ENCODE results near the gene RFWD3. TPM values are rescaled to one million over a fixed set of nuclear protein-coding genes. Genes with fewer than 3 reads are reported as not detected.

The RFWD3 gene
- total RNA-seq, 1 donor from 2014 or later, result 43.8 TPM

- H3K27me3 Mint-ChIP-seq (ENCODE audit: unreplicated experiment), result peaks cover 7% of the 10 kb centered on the region
- no peak for DNase-seq (ENCODE audit: low spot score)
- no peaks in the 10 kb centered on the region for H3K4me1 Mint-ChIP-seq (ENCODE audit: unreplicated experiment)
- H3K27ac Mint-ChIP-seq (ENCODE audit: unreplicated experiment), result no peak overlapping the region
- no peaks in the 10 kb centered on the region for H3K9me3 Mint-ChIP-seq (ENCODE audit: unreplicated experiment)
- H3K4me3 Mint-ChIP-seq (ENCODE audit: unreplicated experiment), result no peak overlapping the region
- no peaks in the 10 kb centered on the region for H3K36me3 Mint-ChIP-seq (ENCODE audit: low read depth, unreplicated experiment)
- TF ChIP-seq, protein P1, sequence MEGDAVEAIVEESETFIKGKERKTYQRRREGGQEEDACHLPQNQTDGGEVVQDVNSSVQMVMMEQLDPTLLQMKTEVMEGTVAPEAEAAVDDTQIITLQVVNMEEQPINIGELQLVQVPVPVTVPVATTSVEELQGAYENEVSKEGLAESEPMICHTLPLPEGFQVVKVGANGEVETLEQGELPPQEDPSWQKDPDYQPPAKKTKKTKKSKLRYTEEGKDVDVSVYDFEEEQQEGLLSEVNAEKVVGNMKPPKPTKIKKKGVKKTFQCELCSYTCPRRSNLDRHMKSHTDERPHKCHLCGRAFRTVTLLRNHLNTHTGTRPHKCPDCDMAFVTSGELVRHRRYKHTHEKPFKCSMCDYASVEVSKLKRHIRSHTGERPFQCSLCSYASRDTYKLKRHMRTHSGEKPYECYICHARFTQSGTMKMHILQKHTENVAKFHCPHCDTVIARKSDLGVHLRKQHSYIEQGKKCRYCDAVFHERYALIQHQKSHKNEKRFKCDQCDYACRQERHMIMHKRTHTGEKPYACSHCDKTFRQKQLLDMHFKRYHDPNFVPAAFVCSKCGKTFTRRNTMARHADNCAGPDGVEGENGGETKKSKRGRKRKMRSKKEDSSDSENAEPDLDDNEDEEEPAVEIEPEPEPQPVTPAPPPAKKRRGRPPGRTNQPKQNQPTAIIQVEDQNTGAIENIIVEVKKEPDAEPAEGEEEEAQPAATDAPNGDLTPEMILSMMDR (IDR thresholded peaks at IDR 0.05; ENCODE audit: unreplicated experiment), result no peak
Observed at GRCh38 chr16:74578433-74578832, 88.2 kb downstream of the RFWD3 start.

- H3K4me1 Mint-ChIP-seq (ENCODE audit: unreplicated experiment), result no peaks in the 10 kb centered on the region
- H3K27me3 Mint-ChIP-seq (ENCODE audit: unreplicated experiment), result peaks cover 7% of the 10 kb centered on the region
- no peak for DNase-seq (ENCODE audit: low spot score)
- H3K36me3 Mint-ChIP-seq (ENCODE audit: low read depth, unreplicated experiment), result no peaks in the 10 kb centered on the region
- H3K4me3 Mint-ChIP-seq (ENCODE audit: unreplicated experiment), result no peak overlapping the region
- no peak overlapping the region for H3K27ac Mint-ChIP-seq (ENCODE audit: unreplicated experiment)
- TF ChIP-seq, protein P1 (IDR thresholded peaks at IDR 0.05; ENCODE audit: unreplicated experiment), result no peak
- no peaks in the 10 kb centered on the region for H3K9me3 Mint-ChIP-seq (ENCODE audit: unreplicated experiment)
Observed at GRCh38 chr16:74577882-74578366, 88.8 kb downstream of the RFWD3 start.

- H3K4me1 Mint-ChIP-seq (ENCODE audit: unreplicated experiment), result no peaks in the 10 kb centered on the region
- no peak overlapping the region for H3K27ac Mint-ChIP-seq (ENCODE audit: unreplicated experiment)
- DNase-seq (ENCODE audit: low spot score), result no peak
- peaks cover 7% of the 10 kb centered on the region for H3K27me3 Mint-ChIP-seq (ENCODE audit: unreplicated experiment)
- no peak overlapping the region for H3K4me3 Mint-ChIP-seq (ENCODE audit: unreplicated experiment)
- H3K36me3 Mint-ChIP-seq (ENCODE audit: low read depth, unreplicated experiment), result no peaks in the 10 kb centered on the region
- TF ChIP-seq, protein P1 (IDR thresholded peaks at IDR 0.05; ENCODE audit: unreplicated experiment), result no peak
- no peaks in the 10 kb centered on the region for H3K9me3 Mint-ChIP-seq (ENCODE audit: unreplicated experiment)
Observed at GRCh38 chr16:74575807-74576643, 90.7 kb downstream of the RFWD3 start.

DNA sequence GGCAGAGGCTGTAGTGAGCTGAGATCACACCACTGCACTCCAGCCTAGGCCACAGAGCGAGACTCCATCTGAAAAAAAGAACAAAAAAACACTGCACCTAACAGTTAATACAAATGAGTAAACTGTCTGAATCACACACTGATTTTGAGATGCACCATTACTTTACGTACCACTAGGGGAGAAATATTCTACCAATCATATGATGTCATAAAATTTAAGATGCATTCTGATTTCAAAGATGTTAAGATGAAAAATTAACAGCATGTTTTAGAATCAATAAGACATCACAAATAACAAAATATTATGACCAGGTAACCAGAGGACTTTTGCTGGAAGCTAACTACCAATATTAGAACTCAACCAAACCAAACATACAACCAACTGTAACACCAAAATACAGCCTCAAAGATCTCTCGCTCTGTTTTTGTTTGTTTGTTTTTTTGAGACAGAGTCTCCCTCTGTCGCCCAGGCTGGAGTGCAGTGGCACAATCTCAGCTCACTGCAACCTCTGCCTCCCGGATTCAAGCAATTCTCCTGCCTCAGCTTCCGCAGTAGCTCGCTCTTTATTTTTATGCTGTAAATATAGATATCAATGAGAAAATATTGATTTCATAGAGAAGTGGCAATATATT, 91.4 kb downstream of the RFWD3 start:
- no peaks in the 10 kb centered on the region for H3K36me3 Mint-ChIP-seq (ENCODE audit: low read depth, unreplicated experiment)
- peaks cover 7% of the 10 kb centered on the region for H3K27me3 Mint-ChIP-seq (ENCODE audit: unreplicated experiment)
- H3K9me3 Mint-ChIP-seq (ENCODE audit: unreplicated experiment), result no peaks in the 10 kb centered on the region
- H3K4me3 Mint-ChIP-seq (ENCODE audit: unreplicated experiment), result no peak overlapping the region
- no peak for DNase-seq (ENCODE audit: low spot score)
- no peak overlapping the region for H3K27ac Mint-ChIP-seq (ENCODE audit: unreplicated experiment)
- no peaks in the 10 kb centered on the region for H3K4me1 Mint-ChIP-seq (ENCODE audit: unreplicated experiment)
- TF ChIP-seq, protein P1 (IDR thresholded peaks at IDR 0.05; ENCODE audit: unreplicated experiment), result no peak

DNA sequence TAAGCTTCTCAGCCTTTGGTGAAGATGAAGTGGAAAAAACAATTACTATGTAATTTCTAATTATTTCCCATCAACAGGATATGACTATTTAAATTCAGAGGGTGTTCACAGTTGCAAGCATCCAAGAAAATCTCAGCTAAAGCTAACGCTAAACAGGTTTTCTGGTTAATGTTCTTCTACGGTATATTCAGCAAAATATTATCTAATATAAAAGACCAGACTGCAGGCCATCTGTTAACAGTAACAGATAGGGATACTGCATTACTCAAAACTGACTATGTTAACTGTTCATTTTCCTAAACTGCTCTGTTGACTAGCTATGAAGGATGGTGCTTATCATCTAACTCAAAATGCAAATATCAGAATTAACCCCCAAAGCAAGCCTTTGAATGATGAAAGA, 92.5 kb downstream of the RFWD3 start:
- no peaks in the 10 kb centered on the region for H3K4me1 Mint-ChIP-seq (ENCODE audit: unreplicated experiment)
- H3K27ac Mint-ChIP-seq (ENCODE audit: unreplicated experiment), result no peak overlapping the region

More for the DNA sequence above, 92.5 kb downstream of the RFWD3 start:
- DNase-seq (ENCODE audit: low spot score), result no peak
- Mint-ChIP-seq H3K36me3 (ENCODE audit: low read depth, unreplicated experiment) (no peaks in the 10 kb centered on the region), H3K9me3 (ENCODE audit: unreplicated experiment) (no peaks in the 10 kb centered on the region), H3K4me3 (ENCODE audit: unreplicated experiment) (no peak overlapping the region), H3K27me3 (ENCODE audit: unreplicated experiment) (peaks cover 7% of the 10 kb centered on the region)
- TF ChIP-seq, protein P1 (IDR thresholded peaks at IDR 0.05; ENCODE audit: unreplicated experiment), result no peak
